ENCODE measurements around the gene HPN.

GRCh38 chr19:35022460-35022859, 19.1 kb upstream of the HPN start:
- TF ChIP-seq, protein P1, sequence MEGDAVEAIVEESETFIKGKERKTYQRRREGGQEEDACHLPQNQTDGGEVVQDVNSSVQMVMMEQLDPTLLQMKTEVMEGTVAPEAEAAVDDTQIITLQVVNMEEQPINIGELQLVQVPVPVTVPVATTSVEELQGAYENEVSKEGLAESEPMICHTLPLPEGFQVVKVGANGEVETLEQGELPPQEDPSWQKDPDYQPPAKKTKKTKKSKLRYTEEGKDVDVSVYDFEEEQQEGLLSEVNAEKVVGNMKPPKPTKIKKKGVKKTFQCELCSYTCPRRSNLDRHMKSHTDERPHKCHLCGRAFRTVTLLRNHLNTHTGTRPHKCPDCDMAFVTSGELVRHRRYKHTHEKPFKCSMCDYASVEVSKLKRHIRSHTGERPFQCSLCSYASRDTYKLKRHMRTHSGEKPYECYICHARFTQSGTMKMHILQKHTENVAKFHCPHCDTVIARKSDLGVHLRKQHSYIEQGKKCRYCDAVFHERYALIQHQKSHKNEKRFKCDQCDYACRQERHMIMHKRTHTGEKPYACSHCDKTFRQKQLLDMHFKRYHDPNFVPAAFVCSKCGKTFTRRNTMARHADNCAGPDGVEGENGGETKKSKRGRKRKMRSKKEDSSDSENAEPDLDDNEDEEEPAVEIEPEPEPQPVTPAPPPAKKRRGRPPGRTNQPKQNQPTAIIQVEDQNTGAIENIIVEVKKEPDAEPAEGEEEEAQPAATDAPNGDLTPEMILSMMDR (IDR thresholded peaks at IDR 0.05): no peak
- TF ChIP-seq ZFX (IDR thresholded peaks at IDR 0.05; ENCODE audit: borderline replicate concordance): no peak

Data from 22Rv1 (cell line).